PC-9 (cell line): ENCODE measurements around the gene VDR. TPM values are rescaled to one million over a fixed set of nuclear protein-coding genes. Genes with fewer than 3 reads are reported as not detected.

Experiments used
- BruUV-seq: library from RNA; stranded (reverse); fragments of 400-500 nt; replicated peaks from 2 replicates; lab custom pipeline; 2021; lab: Mats Ljungman, UMichigan
- CTCF ChIA-PET: fragments of 300-600 bp; sonication (Branson Sonifier 250); formaldehyde crosslinking; loops from one replicate; lab custom pipeline; 2022; ENCODE audit warnings: antibody characterized with exemption; lab: Charles Lee
- POLR2A ChIA-PET: fragments of 300-600 bp; sonication (Branson Sonifier 250); formaldehyde crosslinking; loops from one replicate; lab custom pipeline; 2022; ENCODE audit warnings: antibody characterized with exemption; ENCODE audit not compliant: unreplicated experiment; lab: Charles Lee
- DNase-seq, 2 experiments: peaks; one replicate each; pipeline versions ENCODE4 v3.0.0 to v3.0.0-alpha.2; 2015 to 2022; ENCODE audit warnings: mixed read lengths in 1 of 2
- H2AFZ ChIP-seq: fragments of 200-600 bp; sonication (generic); 2 replicates; pipeline ENCODE4 v1.8.1; 2017; ENCODE audit warnings: antibody characterized with exemption
- H3F3A ChIP-seq: fragments of 200-600 bp; sonication (generic); 2 replicates; pipeline ENCODE4 v1.8.1; 2017; ENCODE audit warnings: antibody characterized with exemption, mild to moderate bottlenecking, low read depth; ENCODE audit not compliant: insufficient read depth
- H3K27ac ChIP-seq: fragments of 200-600 bp; sonication (generic); 2 replicates; pipeline ENCODE4 v1.6.1; 2016; ENCODE audit warnings: mixed run types
- H3K27me3 ChIP-seq: fragments of 200-600 bp; sonication (generic); 2 replicates; pipeline ENCODE4 v1.6.1; 2016; ENCODE audit warnings: low read depth, mixed run types; ENCODE audit not compliant: insufficient read depth
- H3K36me3 ChIP-seq: fragments of 200-600 bp; sonication (generic); 2 replicates; pipeline ENCODE4 v1.6.1; 2016; ENCODE audit warnings: low read depth, mixed run types
- H3K4me1 ChIP-seq: fragments of 200-600 bp; sonication (generic); replicated peaks from 2 replicates; pipeline ENCODE4 v1.6.1; 2016; ENCODE audit warnings: mixed run types; ENCODE audit not compliant: insufficient read depth
- H3K4me2 ChIP-seq: fragments of 200-600 bp; sonication (generic); 2 replicates; pipeline ENCODE4 v1.6.1; 2017; ENCODE audit warnings: mixed run types
- H3K4me3 ChIP-seq: fragments of 200-600 bp; sonication (generic); 2 replicates; pipeline ENCODE4 v1.6.1; 2016; ENCODE audit warnings: mixed run types
- H3K79me2 ChIP-seq: fragments of 200-600 bp; sonication (generic); 2 replicates; pipeline ENCODE4 v1.6.1; 2017; ENCODE audit warnings: low read depth, mixed run types
- H3K9me2 ChIP-seq: fragments of 200-600 bp; sonication (generic); 2 replicates; pipeline ENCODE4 v1.8.1; 2017; ENCODE audit warnings: mild to moderate bottlenecking; ENCODE audit not compliant: insufficient read depth
- H3K9me3 ChIP-seq: fragments of 200-600 bp; sonication (generic); 2 replicates; pipeline ENCODE4 v1.8.1; 2016; ENCODE audit warnings: low read depth; ENCODE audit not compliant: insufficient read depth
- H4K20me1 ChIP-seq: fragments of 200-600 bp; sonication (generic); 2 replicates; pipeline ENCODE4 v1.8.1; 2017; ENCODE audit not compliant: insufficient read depth
- EZH2 ChIP-seq: fragments of 200-600 bp; sonication (generic); IDR thresholded peaks from 2 replicates; pipeline ENCODE4 v1.8.0; 2017; ENCODE audit warnings: antibody characterized with exemption, low read depth
- intact Hi-C: fragments of 100-400 bp; cut with micrococcal nuclease; formaldehyde crosslinking; loops from one replicate; pipeline ENCODE4 v1.10.0; 2022; ENCODE audit not compliant: unreplicated experiment
- total RNA-seq: library from RNA; stranded (reverse); gene quantifications from 2 replicates; pipeline ENCODE4 v1.2.3, GENCODE V29; 2021
- TF ChIP-seq, protein P1 (sequence below): fragments of 200-600 bp; sonication (generic); conservative IDR thresholded peaks from 2 replicates; pipeline ENCODE4 v1.6.1; 2017; ENCODE audit warnings: mixed run types, antibody characterized with exemption, mild to moderate bottlenecking, moderate library complexity

VDR gene
- total RNA-seq, 1 experiment from 2014 or later, result 12.3 TPM

- no peak overlapping the region for H3K4me2 ChIP-seq
- peaks cover 35% of the 10 kb centered on the region for H3K4me1 ChIP-seq
- intact Hi-C loops, result loop anchor here (1.0 kb wide), 1 partner anchor 111 kb away; no protein-coding TSS in a partner anchor
- H3F3A ChIP-seq, result peaks cover 10% of the 10 kb centered on the region; the same call in 1 of the 2 replicates
- no TSS peak for BruUV-seq
- no peaks in the 10 kb centered on the region for H3K9me3 ChIP-seq
- H3K9me2 ChIP-seq, result no peaks in the 10 kb centered on the region; the same call in 1 of the 2 replicates
- ChIA-PET POLR2A (interaction anchor here (0.5 to 0.7 kb wide), 4 partner anchors 13 to 333 kb away, joined by 5 to 10 read pairs (median 6); no protein-coding TSS in a partner anchor), CTCF (interaction anchor here (0.5 to 4.0 kb wide), 18 partner anchors 18 to 752 kb away, joined by 3 to 31 read pairs (median 4); partner anchors contain the start of gene TMEM106C)
- no peaks in the 10 kb centered on the region for H3K27me3 ChIP-seq
- TF ChIP-seq, protein P1, sequence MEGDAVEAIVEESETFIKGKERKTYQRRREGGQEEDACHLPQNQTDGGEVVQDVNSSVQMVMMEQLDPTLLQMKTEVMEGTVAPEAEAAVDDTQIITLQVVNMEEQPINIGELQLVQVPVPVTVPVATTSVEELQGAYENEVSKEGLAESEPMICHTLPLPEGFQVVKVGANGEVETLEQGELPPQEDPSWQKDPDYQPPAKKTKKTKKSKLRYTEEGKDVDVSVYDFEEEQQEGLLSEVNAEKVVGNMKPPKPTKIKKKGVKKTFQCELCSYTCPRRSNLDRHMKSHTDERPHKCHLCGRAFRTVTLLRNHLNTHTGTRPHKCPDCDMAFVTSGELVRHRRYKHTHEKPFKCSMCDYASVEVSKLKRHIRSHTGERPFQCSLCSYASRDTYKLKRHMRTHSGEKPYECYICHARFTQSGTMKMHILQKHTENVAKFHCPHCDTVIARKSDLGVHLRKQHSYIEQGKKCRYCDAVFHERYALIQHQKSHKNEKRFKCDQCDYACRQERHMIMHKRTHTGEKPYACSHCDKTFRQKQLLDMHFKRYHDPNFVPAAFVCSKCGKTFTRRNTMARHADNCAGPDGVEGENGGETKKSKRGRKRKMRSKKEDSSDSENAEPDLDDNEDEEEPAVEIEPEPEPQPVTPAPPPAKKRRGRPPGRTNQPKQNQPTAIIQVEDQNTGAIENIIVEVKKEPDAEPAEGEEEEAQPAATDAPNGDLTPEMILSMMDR, result peak; percentile 68
- TF ChIP-seq EZH2, result no peak
- H4K20me1 ChIP-seq, result 0 out of 2 replicates have a peak, but pooled peaks cover 2% of the 10 kb centered on the region
- H3K79me2 ChIP-seq, result no peaks in the 10 kb centered on the region
- DNase-seq, result peak in 1 of 2 experiments; percentile 29
- no peak overlapping the region for H2AFZ ChIP-seq
- H3K4me3 ChIP-seq, result no peak overlapping the region
- no peaks in the 10 kb centered on the region for H3K36me3 ChIP-seq
- H3K27ac ChIP-seq, result no peak overlapping the region
Measured at GRCh38 chr12:47838286-47838931, 66.4 kb downstream of the VDR start.

DNA sequence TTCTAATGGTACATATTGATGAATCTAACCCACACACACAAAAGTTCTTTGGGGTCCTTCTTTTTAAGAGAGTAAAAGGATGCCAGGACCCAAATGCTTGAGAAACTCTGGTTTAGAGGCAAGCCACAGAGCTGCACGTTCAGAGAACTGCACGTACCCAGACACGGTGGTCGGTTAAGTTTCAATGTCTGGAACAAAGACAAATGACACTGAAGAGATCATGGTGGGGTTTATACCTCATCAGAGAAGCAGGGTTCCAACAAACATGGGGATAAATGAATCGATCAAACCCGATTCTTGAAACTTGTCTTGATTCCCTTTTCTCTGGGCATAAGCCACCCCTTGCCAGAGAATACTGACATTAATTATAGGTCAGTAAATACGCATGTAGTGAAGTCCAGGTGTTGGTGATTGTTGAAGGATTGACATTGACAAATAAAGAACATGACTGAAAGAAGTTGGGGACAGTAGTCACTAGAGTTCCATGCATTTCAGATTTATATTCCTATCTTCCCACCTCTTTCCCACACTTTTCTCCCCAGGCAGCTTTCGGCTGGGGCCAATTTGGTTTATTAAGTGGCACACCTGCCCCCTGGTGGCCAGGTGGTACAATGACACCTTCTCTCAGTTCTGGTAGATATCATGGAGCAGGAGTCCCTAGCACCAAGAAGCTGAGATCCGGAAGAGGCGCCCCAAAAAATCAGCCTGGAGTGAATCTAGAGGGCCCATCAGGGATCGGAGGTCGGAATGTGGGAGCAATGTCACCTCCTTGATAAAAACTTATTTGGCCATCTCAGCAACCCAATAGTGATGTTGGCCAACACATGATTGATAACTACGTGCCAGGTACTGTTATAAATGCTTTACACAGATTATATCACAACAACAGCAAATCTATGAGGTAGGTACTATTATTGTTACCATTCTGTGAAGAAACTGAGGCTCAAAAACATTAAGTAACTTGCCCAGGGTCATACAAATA, 67.3 kb downstream of the VDR start:
- CTCF ChIA-PET, result interaction anchor here (0.5 to 4.0 kb wide), 11 partner anchors 17 to 131 kb away, joined by 3 to 31 read pairs (median 4); partner anchors contain the start of gene HDAC7
- H2AFZ ChIP-seq, result no peak overlapping the region
- TF ChIP-seq EZH2, result no peak
- TF ChIP-seq, protein P1, result peak; percentile 97

More for the DNA sequence above, 67.3 kb downstream of the VDR start:
- H3K9me3 ChIP-seq, result no peaks in the 10 kb centered on the region
- H4K20me1 ChIP-seq, result 0 out of 2 replicates have a peak, but pooled peaks cover 2% of the 10 kb centered on the region
- no peak overlapping the region for H3K4me3 ChIP-seq
- no peaks in the 10 kb centered on the region; the same call in 1 of the 2 replicates for H3K9me2 ChIP-seq
- POLR2A ChIA-PET, result no interaction called here
- H3K36me3 ChIP-seq, result no peaks in the 10 kb centered on the region
- H3K27ac ChIP-seq, result no peak overlapping the region
- peaks cover 35% of the 10 kb centered on the region for H3K4me1 ChIP-seq
- no peaks in the 10 kb centered on the region for H3K79me2 ChIP-seq
- peak overlapping the region; percentile 6; the same call in 1 of the 2 replicates for H3K4me2 ChIP-seq
- intact Hi-C loops, result loop anchor here (1.0 to 2.0 kb wide), 7 partner anchors 35 to 122 kb away; no protein-coding TSS in a partner anchor
- DNase-seq, result peak; percentile 56 to 70
- peaks cover 10% of the 10 kb centered on the region; the same call in 1 of the 2 replicates for H3F3A ChIP-seq
- no TSS peak for BruUV-seq
- H3K27me3 ChIP-seq, result no peaks in the 10 kb centered on the region
